Brain pericyte (primary cell): ENCODE results near the gene PRR7.

ENCODE experiments used
- DNase-seq: peaks from one replicate; pipeline ENCODE4 v3.0.0-alpha.2; 2012; ENCODE audit warnings: low read depth, low spot score

The PRR7 gene

GRCh38 chr5:177498013-177498787, 51.6 kb downstream of the PRR7 start:
- DNase-seq: no peak

DNA sequence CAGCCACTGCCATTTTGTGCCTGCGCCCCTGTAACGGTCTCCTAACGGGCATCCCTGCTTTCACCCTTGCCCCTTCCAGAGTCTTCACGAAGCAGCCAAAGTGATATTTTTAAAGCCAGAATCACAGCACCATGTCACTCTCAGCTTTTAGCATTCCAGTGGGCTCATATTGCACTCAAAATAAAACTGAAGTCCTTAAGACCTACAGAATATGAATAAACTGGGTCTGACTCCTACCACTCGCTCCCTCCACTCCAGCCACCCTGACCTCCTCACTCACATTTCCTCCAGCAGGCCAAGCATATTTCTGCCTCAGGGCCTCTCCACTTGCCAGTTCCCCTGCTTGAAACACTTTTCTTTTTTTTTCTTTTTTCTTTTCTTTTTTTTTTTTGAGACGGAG, 53.2 kb downstream of the PRR7 start:
- DNase-seq: no peak

- no peak for DNase-seq
Measured at GRCh38 chr5:177500685-177501522, 54.3 kb downstream of the PRR7 start.

DNA sequence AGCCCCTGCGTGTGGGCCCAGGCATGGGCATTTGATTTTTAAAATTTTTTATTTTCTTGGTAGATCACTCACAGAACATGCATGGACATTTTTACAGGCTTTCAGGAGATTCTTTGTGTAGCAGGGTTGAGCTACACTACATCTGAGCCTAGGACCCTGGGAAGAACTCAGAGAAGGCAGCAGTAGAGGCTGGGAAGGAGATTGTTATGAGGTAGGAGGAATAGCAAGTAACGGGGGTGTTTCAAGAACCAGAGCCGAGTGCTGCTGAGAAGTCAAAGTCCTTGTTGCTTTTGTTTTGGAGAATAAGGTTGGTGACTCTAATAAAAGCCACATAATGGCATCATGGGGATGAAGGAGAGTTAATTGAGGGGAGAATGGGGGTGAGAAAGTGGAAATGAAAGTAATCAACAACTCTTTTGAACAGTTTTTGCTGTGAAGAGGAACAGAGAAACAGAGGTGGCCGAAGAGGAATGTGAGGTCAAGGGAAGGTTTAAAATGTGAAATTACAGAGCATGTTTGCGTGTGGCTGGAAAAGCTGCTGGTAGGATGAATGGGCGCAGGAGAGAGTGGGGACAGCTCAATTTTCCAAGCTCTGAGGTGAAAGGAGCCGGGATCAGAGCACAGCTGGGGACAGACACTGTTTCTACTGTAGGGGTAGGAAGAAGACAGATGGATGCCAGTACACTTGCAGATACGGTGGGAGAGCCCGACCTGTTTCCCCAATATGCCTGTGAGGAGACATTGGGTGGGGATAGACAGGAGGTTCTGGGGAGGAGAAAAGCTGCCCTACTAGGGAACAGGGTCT, 55.5 kb downstream of the PRR7 start:
- no peak for DNase-seq

- DNase-seq: no peak
Measured at GRCh38 chr5:177502886-177503285, 56.3 kb downstream of the PRR7 start.

- DNase-seq: no peak
Measured at GRCh38 chr5:177503351-177504085, 56.9 kb downstream of the PRR7 start.

- DNase-seq: no peak
Measured at GRCh38 chr5:177504086-177505056, 57.8 kb downstream of the PRR7 start.

DNA sequence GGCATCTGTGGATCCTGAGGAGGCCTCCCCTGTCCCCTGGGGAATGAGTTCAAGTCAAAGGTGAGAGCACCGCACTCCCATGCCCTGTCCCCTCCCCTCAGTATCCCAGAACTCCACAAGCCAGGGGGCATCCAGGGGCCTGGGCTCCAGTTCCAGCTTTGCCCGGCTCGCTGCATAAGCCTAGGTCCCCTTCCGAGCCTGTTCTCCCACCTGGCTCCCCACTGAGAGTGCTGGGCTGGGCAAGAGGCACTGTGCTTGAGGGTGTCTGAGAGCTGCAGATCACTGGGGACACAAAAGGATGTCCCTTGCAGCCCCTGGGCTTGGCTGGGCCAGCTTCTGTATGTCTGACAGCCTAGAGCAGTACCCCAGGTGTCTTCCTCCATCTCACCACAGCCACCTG, 58.5 kb downstream of the PRR7 start:
- no peak for DNase-seq
